ENCODE results near the gene MARCHF4.
A peak's percentile ranks its signal among the peaks of the same experiment; 100 is the strongest.
"Not testable (repeated sequence)": the region's sequence is repeated elsewhere in the genome, so short reads cannot be mapped to it uniquely, and the experiment has no call there.

Gene MARCHF4

DNA sequence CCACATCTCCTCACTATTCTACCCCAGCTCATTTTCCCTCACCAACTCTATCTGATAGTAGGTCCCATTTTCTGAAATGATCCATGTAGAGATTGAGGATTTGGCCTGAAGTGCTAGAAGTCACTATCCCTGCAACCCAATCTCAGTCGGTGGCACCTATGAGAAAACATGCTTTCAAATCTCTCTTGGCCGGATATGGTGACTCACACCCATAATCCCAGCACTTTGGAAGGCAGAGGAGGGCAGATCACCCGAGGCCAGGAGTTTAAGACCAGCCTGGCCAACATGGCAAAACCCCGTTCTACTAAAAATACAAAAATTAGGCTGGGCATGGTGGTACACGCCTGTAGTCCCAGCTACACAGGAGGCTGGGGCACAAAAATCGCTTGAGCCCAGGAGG is 19.1 kb upstream of the MARCHF4 start:
- DNase-seq: no peak

GRCh38 chr2:216389570-216389969 is 17.3 kb upstream of the MARCHF4 start:
- DNase-seq: no peak

DNA sequence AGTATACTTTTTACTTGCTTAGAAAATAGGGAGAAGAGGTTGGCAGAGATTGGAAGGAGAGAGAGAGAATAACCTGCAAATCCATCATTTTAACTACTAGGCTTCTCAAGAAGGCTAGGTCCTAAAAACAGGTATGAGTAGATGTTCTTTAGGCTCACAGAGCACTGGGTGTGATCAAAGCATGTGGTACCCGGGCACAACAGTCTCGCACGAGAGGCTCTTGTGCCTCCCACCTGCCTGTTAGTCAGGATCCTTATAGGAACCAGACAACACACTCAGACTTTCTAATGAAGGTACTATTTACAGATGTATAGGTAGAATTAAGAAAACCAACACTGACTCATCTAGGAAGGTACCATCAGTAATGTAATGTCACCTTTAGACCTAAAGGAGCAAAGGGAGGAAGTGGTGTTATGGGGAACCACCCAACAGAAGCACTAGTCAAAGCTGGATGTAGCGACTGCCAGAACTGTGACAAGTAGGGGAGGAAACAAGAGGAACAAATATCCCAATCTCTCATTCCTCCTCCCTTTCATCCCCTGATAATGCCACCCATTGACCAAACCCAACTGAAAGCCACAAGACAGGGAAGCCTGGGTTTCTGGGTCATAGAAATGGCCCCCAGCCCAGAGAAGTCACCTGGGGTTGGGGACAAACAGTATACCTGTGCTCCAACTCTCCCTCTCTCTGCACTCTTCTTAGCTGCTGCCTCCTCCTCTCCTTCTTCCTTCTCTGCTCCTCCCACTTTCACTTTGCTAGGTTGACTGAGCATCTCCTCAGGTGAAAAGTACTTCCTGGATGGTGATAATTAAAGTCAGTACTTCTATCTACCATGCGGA is 16.0 kb upstream of the MARCHF4 start:
- no peak for DNase-seq

DNA sequence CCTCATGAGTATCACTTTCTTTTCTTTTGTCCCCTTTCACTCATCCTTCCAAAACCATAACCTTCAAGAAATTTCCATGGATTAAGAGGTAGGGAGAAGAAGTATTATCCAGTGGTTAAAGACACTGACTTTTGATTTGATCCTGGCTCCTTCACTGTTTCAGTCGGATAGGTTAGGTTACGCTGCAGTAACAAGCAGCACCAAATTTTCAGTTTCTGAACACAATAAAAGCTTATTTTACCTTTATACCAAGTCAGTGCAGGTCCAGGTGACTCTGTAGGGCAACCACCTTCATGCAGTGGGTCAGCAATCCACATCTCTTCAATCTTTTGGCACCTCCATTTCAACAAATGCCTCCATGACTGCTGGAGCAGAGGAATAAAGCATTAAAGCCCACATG is 15.0 kb upstream of the MARCHF4 start:
- no peak for DNase-seq

- no peak for DNase-seq
These were observed 13.2 kb upstream of the MARCHF4 start for GRCh38 chr2:216385478-216385877.

DNA sequence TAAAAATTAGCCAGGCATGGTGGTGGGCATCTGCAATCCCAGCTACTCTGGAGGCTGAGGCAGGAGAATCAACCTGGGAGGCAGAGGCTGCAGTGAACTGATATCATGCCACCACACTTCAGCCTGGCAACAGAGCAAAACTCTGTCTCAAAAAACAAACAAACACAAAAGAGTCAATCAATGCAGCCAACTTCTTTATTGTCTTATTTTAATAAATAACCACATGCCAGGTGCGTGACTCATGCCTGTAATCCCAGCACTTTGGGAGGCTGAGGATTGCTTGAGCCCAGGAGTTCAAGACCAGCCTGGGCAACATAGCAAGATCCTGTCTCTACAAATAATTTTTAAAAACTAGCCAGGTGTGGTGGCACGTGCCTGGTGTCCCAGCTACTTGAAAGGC is 12.1 kb upstream of the MARCHF4 start:
- not testable (repeated sequence) for DNase-seq

DNA sequence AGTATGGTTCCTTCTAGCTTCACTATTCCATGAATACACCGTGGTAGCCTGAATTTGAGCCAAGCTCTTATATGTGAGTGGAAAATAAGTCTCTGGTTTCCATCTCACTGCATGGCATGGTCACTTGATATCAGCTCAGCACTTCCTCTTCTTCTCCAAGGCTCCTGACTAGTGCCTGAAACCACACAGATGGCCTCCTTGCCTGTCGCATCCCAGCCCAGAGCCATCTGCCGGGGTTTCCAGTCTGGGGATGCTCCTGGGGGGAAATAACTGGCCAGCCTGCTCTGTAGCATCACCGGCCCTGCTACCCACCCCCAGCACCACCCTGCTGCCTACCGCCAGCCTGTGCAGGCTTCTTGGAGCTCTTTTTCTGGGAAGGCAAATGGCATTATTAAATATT is 7.7 kb upstream of the MARCHF4 start:
- no peak for DNase-seq

GRCh38 chr2:216375286-216375685 is 3.0 kb upstream of the MARCHF4 start:
- no peak for DNase-seq

DNA sequence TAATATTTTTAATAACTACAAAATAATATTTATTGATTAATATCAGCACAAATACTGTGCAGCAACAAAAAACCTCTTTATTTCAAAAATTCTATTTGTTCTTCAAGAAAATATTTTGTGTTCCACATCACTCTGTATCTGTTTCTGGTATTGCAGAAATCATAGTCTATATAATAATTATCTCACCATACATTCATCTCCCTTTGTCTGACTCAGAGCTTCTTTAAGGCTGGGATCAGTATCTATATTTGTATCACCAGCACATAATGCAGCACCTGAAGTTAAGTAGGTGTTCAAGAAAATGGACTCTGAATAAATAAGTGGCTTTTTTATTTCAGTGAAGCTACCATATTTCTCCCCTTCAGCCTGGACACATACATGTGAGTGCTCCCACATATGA is 1.6 kb upstream of the MARCHF4 start:
- DNase-seq: no peak

DNA sequence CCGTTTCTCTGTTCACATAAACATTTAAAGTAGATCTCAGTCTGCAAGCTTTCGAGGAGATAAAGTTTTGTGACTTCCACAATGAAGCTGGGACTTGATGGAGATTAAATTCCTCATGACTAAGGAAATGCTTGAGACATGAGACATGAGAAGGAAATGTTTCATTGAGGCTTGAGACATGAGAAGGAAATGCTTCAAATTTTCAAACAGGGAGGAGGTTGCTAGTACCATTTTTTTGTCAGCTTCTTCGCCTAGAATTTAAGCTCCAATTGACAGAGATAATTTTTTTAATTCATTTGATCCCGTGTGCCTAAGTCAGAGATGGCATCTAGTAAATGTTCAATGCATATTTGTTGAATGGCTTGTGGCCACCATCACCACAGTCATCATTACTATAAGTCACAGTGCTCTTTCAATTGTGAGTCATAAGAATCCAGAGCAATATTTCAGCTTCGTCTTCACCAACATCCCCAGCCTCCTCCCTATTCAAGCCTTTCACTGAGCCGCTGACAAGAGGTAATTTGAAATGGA is 543 bp upstream of the MARCHF4 start:
- DNase-seq: no peak

DNA sequence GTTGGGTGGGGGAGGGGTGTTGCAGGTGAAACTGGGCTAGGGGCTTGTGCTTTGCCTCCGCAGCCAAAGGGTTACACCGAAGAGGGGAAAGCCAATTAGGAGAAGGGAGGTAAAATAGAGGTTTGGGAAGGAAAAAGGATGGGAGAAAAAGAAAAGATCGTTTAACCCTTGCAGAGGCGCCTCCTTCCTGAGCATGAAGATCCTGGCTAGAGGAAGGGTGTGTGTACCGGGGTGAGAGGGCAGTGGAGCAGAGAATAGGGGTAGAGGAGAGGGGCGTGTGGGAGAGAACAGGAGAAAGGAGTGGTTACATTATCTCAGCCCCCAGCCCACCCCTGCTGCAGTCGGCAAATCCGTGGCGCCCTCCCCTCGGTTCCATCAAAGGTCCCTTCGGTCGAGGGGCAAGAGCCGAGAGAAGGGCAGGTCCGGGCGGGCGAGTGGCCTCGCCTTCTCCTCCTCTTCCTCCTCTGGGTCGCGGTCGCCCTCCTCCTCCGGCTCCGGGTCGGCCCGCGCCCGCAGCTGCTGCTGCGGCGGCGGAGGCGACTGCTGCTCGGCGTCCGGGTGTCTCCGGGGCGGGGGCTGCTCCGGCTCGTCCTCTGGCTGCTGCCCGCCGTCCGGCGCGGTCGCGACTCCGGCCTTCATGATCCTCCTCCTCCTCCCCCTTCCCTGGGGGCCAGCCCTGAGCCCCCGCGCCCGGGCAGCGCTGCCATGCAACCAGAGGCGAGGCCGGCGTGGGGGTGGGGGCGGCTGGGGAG is 1.1 kb downstream of the MARCHF4 start:
- no peak for DNase-seq

DNA sequence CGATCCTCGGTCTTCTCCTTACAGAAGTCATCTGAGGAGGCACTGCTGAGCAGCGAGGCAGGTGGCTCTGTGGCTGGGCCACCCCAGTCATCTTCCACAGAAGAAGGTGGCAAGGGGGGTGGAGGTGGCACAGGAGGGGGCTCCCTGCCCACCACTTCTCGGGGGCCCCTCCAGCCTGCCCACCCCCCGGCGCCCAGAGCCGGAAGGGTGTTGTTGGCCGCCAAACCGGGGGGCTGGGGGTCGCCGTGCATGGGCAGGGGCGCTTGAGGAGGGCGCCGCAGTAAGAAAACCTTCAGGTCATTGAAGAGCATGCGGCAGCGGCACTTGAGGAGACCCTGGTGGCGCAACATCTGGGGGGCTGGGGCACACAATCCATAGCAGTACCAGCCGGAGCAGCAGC is 2.5 kb downstream of the MARCHF4 start:
- no peak for DNase-seq

GRCh38 chr2:216366777-216367471 is 5.4 kb downstream of the MARCHF4 start:
- no peak for DNase-seq

GRCh38 chr2:216365518-216365917 is 6.8 kb downstream of the MARCHF4 start:
- no peak for DNase-seq

- no peak for DNase-seq
These were observed 9.1 kb downstream of the MARCHF4 start for GRCh38 chr2:216363221-216363620.

GRCh38 chr2:216362730-216363129 is 9.6 kb downstream of the MARCHF4 start:
- DNase-seq: no peak

- no peak for DNase-seq
These were observed 16.6 kb downstream of the MARCHF4 start for GRCh38 chr2:216355711-216356110.

DNA sequence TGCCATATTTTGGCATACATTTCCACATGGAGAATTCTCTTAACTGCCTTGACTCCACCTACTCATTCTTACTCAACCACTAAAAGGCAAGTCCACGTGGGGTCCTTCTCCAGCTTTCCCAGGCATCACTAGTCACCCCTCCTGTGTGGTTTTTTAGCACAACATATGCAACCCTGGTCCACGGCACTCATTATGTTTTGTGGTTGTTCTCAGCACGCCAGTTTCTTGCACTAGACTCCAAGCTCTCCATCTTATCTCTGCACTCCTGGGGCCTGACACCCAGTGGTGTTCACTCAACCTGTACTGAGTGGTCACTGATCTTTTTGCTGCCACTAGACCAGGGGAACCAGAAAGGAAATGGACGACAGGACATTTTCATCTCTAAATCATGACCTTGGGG is 18.0 kb downstream of the MARCHF4 start:
- DNase-seq: peak; percentile 40

GRCh38 chr2:216352653-216353270 is 19.5 kb downstream of the MARCHF4 start:
- peak; percentile 83 for DNase-seq

- DNase-seq: peak; percentile 54
These were observed 20.9 kb downstream of the MARCHF4 start for GRCh38 chr2:216351172-216351925.

DNA sequence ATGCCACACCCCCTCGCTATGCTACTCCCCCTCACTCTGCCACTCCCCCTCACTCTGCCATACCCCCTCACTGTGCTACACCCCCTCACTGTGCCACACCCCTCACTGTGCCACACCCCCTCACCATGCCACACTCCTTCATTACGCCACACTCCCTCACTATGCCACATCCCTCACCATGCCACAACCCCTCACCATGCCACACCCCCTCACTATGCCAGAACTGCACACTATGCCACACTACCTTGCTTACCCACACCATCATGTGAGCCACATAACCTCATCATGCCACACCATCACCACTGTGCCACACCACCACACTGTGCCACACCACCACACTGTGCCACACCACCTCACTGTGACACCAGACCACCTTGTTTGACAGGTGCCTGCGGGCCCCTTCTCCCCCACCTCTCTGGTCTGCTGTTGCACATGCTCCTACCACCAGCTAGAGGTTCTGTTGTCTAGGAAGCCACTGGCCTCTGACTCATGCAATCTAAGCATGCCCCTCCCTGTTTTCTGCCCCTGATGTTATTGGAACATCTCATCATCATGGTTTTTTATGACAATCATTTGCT is 22.0 kb downstream of the MARCHF4 start:
- DNase-seq: peak; percentile 83

GRCh38 chr2:216349366-216349765 is 22.9 kb downstream of the MARCHF4 start:
- DNase-seq: no peak

All from hematopoietic multipotent progenitor cell treated with erythropoietin and hydrocortisone succinate and interleukin-3 and kit ligand, for 6 days (in vitro differentiated cells).